ENCODE data around the gene SAPCD1. TPM values are rescaled to one million over a fixed set of nuclear protein-coding genes. Genes with fewer than 3 reads are reported as not detected.

The SAPCD1 gene
- total RNA-seq, 1 donor from 2014 or later = 9.0 TPM

DNA sequence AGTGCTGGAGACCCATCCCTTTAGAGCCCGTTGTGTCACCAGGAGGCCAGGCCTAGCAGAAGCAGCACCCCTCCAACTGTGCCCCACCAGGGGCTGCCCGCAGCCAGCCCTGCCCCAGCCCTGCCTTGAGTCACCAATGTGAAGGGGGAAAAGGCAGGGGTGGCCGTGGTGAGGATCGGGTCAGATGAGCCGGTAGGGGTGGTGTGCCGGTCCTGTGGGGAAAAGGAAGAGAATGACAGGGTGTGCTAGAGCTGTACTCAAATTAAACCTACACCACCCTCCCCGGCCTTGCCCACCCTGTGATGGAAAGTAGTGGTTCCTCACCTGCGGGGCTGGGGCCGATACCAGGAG, 3.1 kb downstream of the SAPCD1 start:
- Mint-ChIP-seq H3K4me1 (peaks cover 6% of the 10 kb centered on the region), H3K4me3 (no peak overlapping the region), H3K27me3 (no peaks in the 10 kb centered on the region), H3K36me3 (ENCODE audit: low read depth) (peaks cover 23% of the 10 kb centered on the region), H3K27ac (no peak overlapping the region), H3K9me3 (no peaks in the 10 kb centered on the region)
- intact Hi-C loops (cut with micrococcal nuclease) = no loop called here
- CTCF ChIA-PET = no interaction called here
- ATAC-seq (ENCODE audit: low read depth) (no peak), DNase-seq (no peak)
- POLR2A ChIA-PET = no interaction called here
- TF ChIP-seq, protein P1, sequence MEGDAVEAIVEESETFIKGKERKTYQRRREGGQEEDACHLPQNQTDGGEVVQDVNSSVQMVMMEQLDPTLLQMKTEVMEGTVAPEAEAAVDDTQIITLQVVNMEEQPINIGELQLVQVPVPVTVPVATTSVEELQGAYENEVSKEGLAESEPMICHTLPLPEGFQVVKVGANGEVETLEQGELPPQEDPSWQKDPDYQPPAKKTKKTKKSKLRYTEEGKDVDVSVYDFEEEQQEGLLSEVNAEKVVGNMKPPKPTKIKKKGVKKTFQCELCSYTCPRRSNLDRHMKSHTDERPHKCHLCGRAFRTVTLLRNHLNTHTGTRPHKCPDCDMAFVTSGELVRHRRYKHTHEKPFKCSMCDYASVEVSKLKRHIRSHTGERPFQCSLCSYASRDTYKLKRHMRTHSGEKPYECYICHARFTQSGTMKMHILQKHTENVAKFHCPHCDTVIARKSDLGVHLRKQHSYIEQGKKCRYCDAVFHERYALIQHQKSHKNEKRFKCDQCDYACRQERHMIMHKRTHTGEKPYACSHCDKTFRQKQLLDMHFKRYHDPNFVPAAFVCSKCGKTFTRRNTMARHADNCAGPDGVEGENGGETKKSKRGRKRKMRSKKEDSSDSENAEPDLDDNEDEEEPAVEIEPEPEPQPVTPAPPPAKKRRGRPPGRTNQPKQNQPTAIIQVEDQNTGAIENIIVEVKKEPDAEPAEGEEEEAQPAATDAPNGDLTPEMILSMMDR (IDR thresholded peaks at IDR 0.05) = no peak

DNA sequence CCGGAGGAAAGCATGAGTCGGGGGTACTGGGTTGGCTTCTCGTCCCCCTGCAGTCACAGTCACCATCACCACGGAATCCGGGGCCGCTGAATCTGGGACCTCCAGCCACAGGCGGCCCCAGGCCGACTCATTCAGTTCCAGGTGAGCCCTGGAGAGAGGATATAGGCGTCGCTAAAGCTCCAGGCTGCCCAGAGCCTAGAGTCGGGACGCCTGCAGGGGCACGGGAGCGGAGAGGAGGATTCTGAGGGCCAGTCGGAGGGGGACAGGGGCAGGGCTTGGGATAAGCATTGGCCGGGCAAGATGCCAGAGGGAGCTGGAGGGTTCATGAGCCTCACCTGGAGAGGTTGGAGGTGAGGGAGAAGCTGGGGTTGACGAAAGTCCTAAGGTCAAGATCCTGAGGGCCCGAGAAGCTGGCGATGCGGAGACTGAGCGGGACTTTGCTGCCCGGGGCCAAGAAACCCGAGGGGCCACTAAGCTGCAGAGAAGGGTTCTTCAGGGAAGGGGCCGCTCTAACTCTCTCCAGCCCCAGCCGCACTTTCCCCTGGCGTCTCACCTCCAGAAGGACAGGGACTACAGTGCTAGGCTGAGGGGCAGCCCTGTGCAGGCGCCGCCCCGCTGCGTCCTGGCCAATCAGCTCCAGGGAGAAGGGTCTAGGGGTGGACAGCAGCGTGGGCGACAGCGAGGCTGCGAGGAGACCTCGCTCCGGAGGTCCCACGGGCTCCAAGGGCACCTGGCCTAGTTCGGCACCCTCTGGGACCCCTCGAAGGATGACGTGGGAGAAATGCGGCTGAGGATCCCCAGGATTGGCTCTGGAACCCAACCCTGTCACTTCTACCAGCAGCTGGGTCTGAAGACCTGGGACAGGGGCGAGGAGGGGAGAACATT, 3.7 kb downstream of the SAPCD1 start:
- Mint-ChIP-seq H3K4me3 (no peak overlapping the region), H3K27ac (no peak overlapping the region), H3K4me1 (peaks cover 6% of the 10 kb centered on the region), H3K27me3 (no peaks in the 10 kb centered on the region), H3K36me3 (ENCODE audit: low read depth) (peaks cover 20% of the 10 kb centered on the region), H3K9me3 (no peaks in the 10 kb centered on the region)
- DNase-seq (no peak), ATAC-seq (ENCODE audit: low read depth) (no peak)
- TF ChIP-seq, protein P1 (IDR thresholded peaks at IDR 0.05) = no peak
- POLR2A ChIA-PET = no interaction called here
- CTCF ChIA-PET = no interaction called here
- intact Hi-C loops (cut with micrococcal nuclease) = no loop called here

DNA sequence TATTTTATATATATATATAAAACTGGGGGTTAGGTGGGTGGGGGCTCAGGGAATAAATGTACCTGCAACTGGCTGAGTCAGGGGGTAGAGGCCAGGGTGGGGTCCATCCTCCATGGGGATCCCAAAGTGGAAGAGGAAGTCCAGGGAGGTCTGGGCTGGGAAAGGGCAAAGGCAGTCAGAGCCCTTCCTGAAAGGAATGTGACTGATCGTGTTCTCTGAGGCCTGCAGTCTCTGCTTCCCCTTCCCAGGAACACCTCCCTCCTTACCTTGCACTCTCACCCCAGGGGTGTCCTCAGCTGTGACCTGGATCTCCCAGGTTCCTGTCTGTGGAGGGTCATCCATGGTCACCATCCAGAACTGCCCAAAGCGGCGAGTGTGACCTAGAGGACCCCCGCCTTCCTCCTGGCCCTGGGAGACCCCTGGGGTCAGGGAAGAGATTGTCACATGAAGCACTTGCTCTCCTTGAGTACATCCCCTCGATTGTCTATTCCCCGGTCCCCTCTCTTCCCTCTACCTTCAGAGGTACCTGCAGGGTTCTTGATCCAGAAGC, 4.7 kb downstream of the SAPCD1 start:
- H3K9me3 Mint-ChIP-seq = no peaks in the 10 kb centered on the region

DNA sequence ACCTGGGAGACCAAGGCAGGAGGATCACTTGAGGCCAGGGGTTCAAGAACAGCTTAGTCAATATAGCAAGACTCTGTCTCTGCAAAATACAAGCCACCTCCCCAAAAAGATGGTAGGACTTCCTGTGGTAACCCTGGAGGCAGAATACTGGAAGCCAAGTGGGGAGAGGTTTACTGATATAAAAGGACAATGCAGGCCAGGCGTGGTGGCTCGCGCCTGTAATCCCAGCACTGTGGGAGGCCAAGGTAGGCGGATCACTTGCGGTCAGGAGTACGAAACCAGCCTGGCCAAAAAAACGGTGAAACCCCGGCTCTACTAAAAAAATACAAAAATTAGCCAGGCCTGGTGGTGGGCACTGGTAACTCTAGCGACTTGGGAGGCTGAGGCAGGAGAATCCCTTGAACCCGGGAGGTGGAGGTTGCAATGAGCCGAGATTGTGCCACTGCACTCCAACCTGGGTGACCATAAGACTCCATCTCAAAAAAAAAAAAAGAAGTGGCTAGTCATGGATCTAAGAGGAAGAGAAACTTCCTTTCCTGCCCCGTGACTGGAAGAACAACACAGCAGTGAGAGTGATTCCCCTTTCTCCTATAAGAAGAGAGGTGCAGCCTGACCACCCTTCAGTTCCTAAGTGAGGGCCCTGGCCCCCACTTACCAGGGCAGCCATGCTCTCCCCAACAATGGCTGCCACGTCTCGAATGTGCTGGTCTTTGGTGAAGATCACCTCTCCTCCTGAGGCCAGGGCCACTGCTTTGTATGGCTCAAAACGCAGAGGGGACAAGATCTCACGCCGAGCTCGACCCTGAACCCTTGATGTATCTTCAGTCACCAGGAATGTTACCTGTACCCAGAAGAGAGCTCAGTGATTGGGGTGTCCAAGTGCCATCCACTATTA, 6.2 kb downstream of the SAPCD1 start:
- no peak overlapping the region for H3K4me3 Mint-ChIP-seq
- no peaks in the 10 kb centered on the region for H3K9me3 Mint-ChIP-seq
- H3K27me3 Mint-ChIP-seq = no peaks in the 10 kb centered on the region
- H3K36me3 Mint-ChIP-seq (ENCODE audit: low read depth) = peaks cover 5% of the 10 kb centered on the region
- ChIA-PET POLR2A (interaction anchor here (0.6 to 1.8 kb wide), 4 partner anchors 31 to 62 kb away, joined by 6 to 20 read pairs (median 10); partner anchors contain the start of genes CLIC1 and DDAH2), CTCF (interaction anchor here (0.6 to 2.7 kb wide), 10 partner anchors 17 to 217 kb away, joined by 3 to 49 read pairs (median 5); partner anchors contain the start of genes DDAH2, LY6G5C, MPIG6B and MSH5)
- no peak overlapping the region for H3K27ac Mint-ChIP-seq
- DNase-seq (no peak), ATAC-seq (ENCODE audit: low read depth) (no peak)
- TF ChIP-seq, protein P1 (IDR thresholded peaks at IDR 0.05) = no peak
- intact Hi-C loops (cut with micrococcal nuclease) = loop anchor here (1.0 kb wide), 1 partner anchor 39 kb away; the partner anchor contains the start of gene DDAH2
- H3K4me1 Mint-ChIP-seq = peaks cover 16% of the 10 kb centered on the region

More for the DNA sequence above, 4.7 kb downstream of the SAPCD1 start:
- H3K27me3 Mint-ChIP-seq = no peaks in the 10 kb centered on the region
- POLR2A ChIA-PET = interaction anchor here (0.7 kb wide), 1 partner anchor 78 kb away, joined by 6 read pairs; no protein-coding TSS in a partner anchor
- DNase-seq (no peak), ATAC-seq (ENCODE audit: low read depth) (no peak)
- no peak overlapping the region for H3K27ac Mint-ChIP-seq
- TF ChIP-seq, protein P1 (IDR thresholded peaks at IDR 0.05) = no peak
- intact Hi-C loops (cut with micrococcal nuclease) = no loop called here
- no peak overlapping the region for H3K4me3 Mint-ChIP-seq
- H3K4me1 Mint-ChIP-seq = peaks cover 9% of the 10 kb centered on the region
- CTCF ChIA-PET = no interaction called here
- peaks cover 13% of the 10 kb centered on the region for H3K36me3 Mint-ChIP-seq (ENCODE audit: low read depth)

All from activated B cell treated with CpG ODN at 0.5 μM for 24 hours (primary cell).